H1 (cell line): Measurements from ENCODE around the gene RBM20. TPM values are rescaled to one million over a fixed set of nuclear protein-coding genes. Genes with fewer than 3 reads are reported as not detected.

Experiments used
- CTCF ChIA-PET: fragments of 300-600 bp; sonication (Branson Sonifier 250); formaldehyde crosslinking; loops from one replicate; lab custom pipeline; 2021; ENCODE audit not compliant: partially characterized antibody; lab: Charles Lee
- POLR2A ChIA-PET: fragments of 300-600 bp; sonication (Branson Sonifier 250); formaldehyde crosslinking; loops from one replicate; lab custom pipeline; 2021; ENCODE audit warnings: inconsistent platforms; ENCODE audit not compliant: partially characterized antibody; lab: Charles Lee
- DNase-seq, 2 experiments: peaks; one replicate each; pipeline versions ENCODE4 v3.0.0 to v3.0.0-alpha.2; 2010 to 2022; ENCODE audit warnings: low spot score in 2 of 2, low read depth in 1 of 2, mixed read lengths in 1 of 2
- FAIRE-seq: peaks from 2 replicates; lab custom pipeline; 2011; peaks lifted over from hg19 to GRCh38; lab: Jason Lieb, UNC
- H2AFZ ChIP-seq: 2 replicates; pipeline ENCODE4 v1.8.1; 2012; ENCODE audit warnings: low read length, inconsistent platforms
- H2AK5ac ChIP-seq: 2 replicates; pipeline ENCODE4 v1.6.1; 2013; ENCODE audit warnings: low read depth, low read length
- H2BK120ac ChIP-seq: replicated peaks from 2 replicates; pipeline ENCODE3; 2013; ENCODE audit warnings: low read depth, low read length, inconsistent platforms
- H2BK12ac ChIP-seq: 2 replicates; pipeline ENCODE4 v1.6.1; 2013; ENCODE audit warnings: low read depth, low read length
- H2BK15ac ChIP-seq: 2 replicates; pipeline ENCODE4 v1.6.1; 2013; ENCODE audit warnings: low read length
- H2BK20ac ChIP-seq: 2 replicates; pipeline ENCODE4 v1.6.1; 2013; ENCODE audit warnings: low read length
- H2BK5ac ChIP-seq: 2 replicates; pipeline ENCODE4 v1.6.1; 2013; ENCODE audit warnings: low read depth, low read length
- H3K14ac ChIP-seq: 2 replicates; pipeline ENCODE4 v1.6.1; 2013; ENCODE audit warnings: inconsistent platforms; ENCODE audit not compliant: insufficient read length
- H3K18ac ChIP-seq: 2 replicates; pipeline ENCODE4 v1.6.1; 2013; ENCODE audit warnings: low read length; ENCODE audit errors: extremely low read depth
- H3K23ac ChIP-seq: 2 replicates; pipeline ENCODE4 v1.6.1; 2013; ENCODE audit warnings: inconsistent platforms; ENCODE audit not compliant: insufficient read length
- H3K23me2 ChIP-seq: 2 replicates; pipeline ENCODE4 v1.6.1; 2013; ENCODE audit warnings: low read depth, low read length
- H3K27ac ChIP-seq: 2 replicates; pipeline ENCODE4 v1.6.1; 2011; ENCODE audit warnings: low read depth, low read length, inconsistent platforms
- H3K27me3 ChIP-seq, 4 experiments: replicated peaks in 1 of 4; 1 replicate in 1 of 4; 2 replicates in 3 of 4; pipeline versions ENCODE4 v1.6.1 to v1.8.1; 2011 to 2013; ENCODE audit warnings: low read length in 3 of 4, mild to moderate bottlenecking in 3 of 4, inconsistent platforms in 2 of 4, mixed read lengths in 2 of 4, moderate library complexity in 1 of 4; ENCODE audit not compliant: control insufficient read depth in 3 of 4, insufficient read depth in 3 of 4; ENCODE audit errors: extremely low read depth in 1 of 4
- H3K36me3 ChIP-seq, 4 experiments: 2 replicates each; pipeline versions ENCODE4 v1.6.1 to v1.8.1; 2011 to 2013; ENCODE audit warnings: mild to moderate bottlenecking in 4 of 4, low read length in 3 of 4, moderate library complexity in 2 of 4, control low read depth in 1 of 4, inconsistent platforms in 1 of 4; ENCODE audit not compliant: insufficient read depth in 4 of 4, control insufficient read depth in 2 of 4
- H3K4ac ChIP-seq: replicated peaks from 2 replicates; pipeline ENCODE3; 2013; ENCODE audit warnings: low read length, low read depth, mixed read lengths, inconsistent platforms; ENCODE audit not compliant: insufficient read length
- H3K4me1 ChIP-seq, 4 experiments: replicated peaks in 1 of 4; 1 replicate in 1 of 4; 2 replicates in 3 of 4; pipeline versions ENCODE4 v1.6.1 to v1.8.1; 2011 to 2013; ENCODE audit warnings: low read length in 3 of 4, inconsistent platforms in 2 of 4, mixed read lengths in 1 of 4; ENCODE audit not compliant: insufficient read depth in 4 of 4, control insufficient read depth in 3 of 4
- H3K4me2 ChIP-seq, 2 experiments: 2 replicates each; pipeline versions ENCODE4 v1.6.1 to v1.8.1; 2011 to 2013; ENCODE audit warnings: low read depth in 2 of 2, low read length in 2 of 2, control low read depth in 1 of 2, inconsistent platforms in 1 of 2, mild to moderate bottlenecking in 1 of 2; ENCODE audit not compliant: insufficient read depth in 1 of 2
- H3K4me3 ChIP-seq, 4 experiments: fragments of 200-600, 300-600 bp in 1 of 4; sonication (generic), shearing (Covaris generic), sonication (Bioruptor Twin) in 1 of 4; 2 replicates each; pipeline versions ENCODE4 v1.5.1 to v1.8.1; 2011 to 2016; ENCODE audit warnings: low read length in 4 of 4, low read depth in 3 of 4, control low read depth in 2 of 4, inconsistent platforms in 2 of 4, mild to moderate bottlenecking in 2 of 4, mixed read lengths in 1 of 4, moderate library complexity in 1 of 4; ENCODE audit not compliant: insufficient read depth in 2 of 4; ENCODE audit errors: extremely low read depth in 1 of 4
- H3K56ac ChIP-seq: replicated peaks from 2 replicates; pipeline ENCODE3; 2013; ENCODE audit warnings: low read depth, mild to moderate bottlenecking, mixed read lengths, low read length, inconsistent platforms; ENCODE audit not compliant: insufficient read length
- H3K79me1 ChIP-seq: 2 replicates; pipeline ENCODE4 v1.6.1; 2013; ENCODE audit warnings: low read depth, low read length, control low read depth
- H3K79me2 ChIP-seq, 2 experiments: 2 replicates each; pipeline versions ENCODE4 v1.6.1 to v1.8.1; 2012 to 2013; ENCODE audit warnings: low read length in 2 of 2, mild to moderate bottlenecking in 2 of 2, inconsistent platforms in 1 of 2; ENCODE audit not compliant: insufficient read depth in 2 of 2, control insufficient read depth in 1 of 2
- H3K9ac ChIP-seq, 4 experiments: replicated peaks in 1 of 4; 1 replicate in 1 of 4; 2 replicates in 3 of 4; pipeline versions ENCODE4 v1.6.1 to v1.8.1; 2011 to 2013; ENCODE audit warnings: low read depth in 3 of 4, low read length in 3 of 4, control low read depth in 2 of 4, mild to moderate bottlenecking in 2 of 4, moderate library complexity in 2 of 4, inconsistent platforms in 1 of 4; ENCODE audit errors: extremely low read depth in 1 of 4
- H3K9me3 ChIP-seq, 2 experiments: 2 replicates each; pipeline versions ENCODE4 v1.6.1 to v1.8.1; 2012 to 2013; ENCODE audit warnings: mild to moderate bottlenecking in 2 of 2, moderate library complexity in 2 of 2, control low read depth in 1 of 2, inconsistent platforms in 1 of 2, low read depth in 1 of 2, low read length in 1 of 2, mixed read lengths in 1 of 2; ENCODE audit not compliant: insufficient read depth in 2 of 2
- H4K20me1 ChIP-seq, 2 experiments: replicated peaks in 1 of 2; 2 replicates each; pipeline versions ENCODE3 to v1.8.1; 2011 to 2013; ENCODE audit warnings: inconsistent platforms in 2 of 2, low read length in 2 of 2, mild to moderate bottlenecking in 1 of 2; ENCODE audit not compliant: insufficient read depth in 2 of 2, control insufficient read depth in 1 of 2
- H4K5ac ChIP-seq: 2 replicates; pipeline ENCODE4 v1.6.1; 2013; ENCODE audit warnings: low read length, low read depth, mixed read lengths, inconsistent platforms; ENCODE audit not compliant: insufficient read length
- H4K8ac ChIP-seq: 2 replicates; pipeline ENCODE4 v1.8.0; 2013; ENCODE audit warnings: mild to moderate bottlenecking, moderate library complexity, low read length, inconsistent platforms; ENCODE audit not compliant: insufficient read depth; ENCODE audit errors: extremely low read depth
- H4K91ac ChIP-seq: replicated peaks from 2 replicates; pipeline ENCODE3; 2013; ENCODE audit warnings: low read length, mixed read lengths, inconsistent platforms; ENCODE audit not compliant: insufficient read length
- BCL11A ChIP-seq, 2 experiments: IDR thresholded peaks; one replicate each; pipeline ENCODE4 v1.6.1; 2011; ENCODE audit warnings: low read depth in 2 of 2, low read length in 2 of 2, mild to moderate bottlenecking in 2 of 2
- CTBP2 ChIP-seq: IDR thresholded peaks from 2 replicates; pipeline ENCODE4 v1.7.0; 2011; ENCODE audit warnings: borderline replicate concordance, mild to moderate bottlenecking, moderate library complexity, mixed read lengths, low read length; ENCODE audit not compliant: insufficient read depth, insufficient read length
- EZH2 ChIP-seq: fragments of 200-600 bp; sonication (generic); IDR thresholded peaks from 2 replicates; pipeline ENCODE4 v1.7.1; 2012; ENCODE audit warnings: low read depth, mild to moderate bottlenecking, moderate library complexity, low read length, inconsistent platforms; ENCODE audit not compliant: severe bottlenecking
- GTF2F1 ChIP-seq: IDR thresholded peaks from 2 replicates; pipeline ENCODE4 v1.6.1; 2012; ENCODE audit warnings: low read depth, low read length, improper control_type of control experiment, borderline replicate concordance
- NANOG ChIP-seq: IDR thresholded peaks from 2 replicates; pipeline ENCODE4 v1.6.1; 2011; ENCODE audit warnings: low read length, low read depth, mild to moderate bottlenecking, inconsistent platforms; ENCODE audit not compliant: insufficient read depth, poor library complexity, severe bottlenecking
- RNF2 ChIP-seq: fragments of 200-900, 300-1000 bp; sonication (generic); IDR thresholded peaks from 2 replicates; pipeline ENCODE4 v1.7.1; 2016; ENCODE audit warnings: borderline replicate concordance, low read depth, mild to moderate bottlenecking, antibody characterized with exemption, low read length; ENCODE audit not compliant: poor library complexity, severe bottlenecking; ENCODE audit errors: missing control alignments
- polyA plus RNA-seq, 7 experiments: library from polyadenylated mRNA; depleted of rRNA in 3 of 7; stranded (reverse) in 5 of 7; unstranded in 2 of 7; fragments of >200 nt in 5 of 7; fragments of 200-250 nt in 2 of 7; gene quantifications; 1 replicate in 5 of 7; 2 replicates in 1 of 7; 4 replicates in 1 of 7; pipeline versions ENCODE4 v1.2.1 to v1.2.3, GENCODE V29; 2011 to 2013; ENCODE audit warnings: missing spikeins in 2 of 7, mixed read lengths in 2 of 7
- total RNA-seq: library from RNA; stranded (reverse); fragmentation: NEBNext Ultra II Directional; extraction: Animal tissue kit (Norgen Biotek cat#: 25700); gene quantifications from 2 replicates; pipeline ENCODE4 v1.2.1, GENCODE V29; 2021

RBM20 gene
- total and polyA plus RNA-seq, 2 of the 8 experiments (the other 6 are each of a cell fraction or from before 2014, with no cell fraction given): 0.05 to 0.63 TPM

DNA sequence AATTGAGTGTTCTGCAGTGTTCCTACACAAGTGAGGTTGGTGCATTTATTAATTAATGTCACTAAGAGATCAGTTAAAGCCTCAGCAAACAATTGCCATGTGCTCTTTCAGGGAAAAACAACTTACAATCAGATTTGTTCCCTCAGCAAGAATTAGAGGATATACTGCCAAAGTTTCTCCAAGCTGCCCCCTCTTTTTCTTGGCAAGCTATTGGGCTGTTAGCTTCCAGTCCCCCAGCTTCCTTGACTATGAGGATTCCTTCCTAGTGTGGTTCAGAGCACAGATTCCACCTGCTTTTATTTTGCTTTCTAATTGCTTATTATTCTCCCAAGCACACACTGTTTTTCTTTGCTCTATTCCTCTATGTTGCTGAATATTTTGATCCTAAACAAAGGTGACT, 112.7 kb downstream of the RBM20 start:
- no peak for FAIRE-seq
- H3K23me2 ChIP-seq: no peaks in the 10 kb centered on the region
- no peak overlapping the region for H2BK15ac ChIP-seq
- H2BK5ac ChIP-seq: no peak overlapping the region
- no peaks in the 10 kb centered on the region for H3K4me1 ChIP-seq
- H3K27ac ChIP-seq: no peak overlapping the region
- H3K56ac ChIP-seq: no peak overlapping the region
- H2AK5ac ChIP-seq: no peak overlapping the region
- H3K4ac ChIP-seq: no peak overlapping the region
- no peak overlapping the region for H3K4me3 ChIP-seq
- no peak overlapping the region for H2BK12ac ChIP-seq
- H2BK120ac ChIP-seq: no peak overlapping the region
- no peak overlapping the region for H3K18ac ChIP-seq
- H4K91ac ChIP-seq: no peak overlapping the region
- H3K79me2 ChIP-seq: no peaks in the 10 kb centered on the region
- no peak overlapping the region for H4K8ac ChIP-seq
- no peak overlapping the region for H3K23ac ChIP-seq
- H3K36me3 ChIP-seq: no peaks in the 10 kb centered on the region
- ChIA-PET CTCF (interaction anchor here (1.4 kb wide), 1 partner anchor 101 kb away, joined by 3 read pairs; no protein-coding TSS in a partner anchor), POLR2A (no interaction called here)
- H3K4me2 ChIP-seq: no peak overlapping the region
- no peak overlapping the region for H3K9ac ChIP-seq
- no peaks in the 10 kb centered on the region for H3K9me3 ChIP-seq
- no peaks in the 10 kb centered on the region for H4K20me1 ChIP-seq
- no peak overlapping the region for H4K5ac ChIP-seq
- no peak overlapping the region for H3K14ac ChIP-seq
- no peaks in the 10 kb centered on the region for H3K79me1 ChIP-seq
- H3K27me3 ChIP-seq: no peaks in the 10 kb centered on the region
- no peak overlapping the region for H2AFZ ChIP-seq
- H2BK20ac ChIP-seq: no peak overlapping the region
- no peak for DNase-seq
- TF ChIP-seq EZH2 (no peak), BCL11A (IDR thresholded peaks at IDR 0.05; ENCODE audit: low read depth in 2 of 2, low read length in 2 of 2) (no peak), NANOG (no peak), CTBP2 (no peak), GTF2F1 (no peak), RNF2 (no peak)
